CD14-positive monocyte (primary cell): ENCODE results near the gene NRGN. TPM values are rescaled to one million over a fixed set of nuclear protein-coding genes. Genes with fewer than 3 reads are reported as not detected.

Experiments
- DNase-seq, 3 donors: peaks; one replicate each; pipeline ENCODE4 v3.0.0-alpha.2; 2011 to 2022
- H2AFZ ChIP-seq: 2 replicates; pipeline ENCODE4 v1.6.0; 2012; ENCODE audit warnings: mild to moderate bottlenecking, low read depth, low read length, inconsistent platforms; ENCODE audit not compliant: insufficient read depth, poor library complexity, severe bottlenecking
- H3K27ac ChIP-seq, 2 donors: 1 replicate in 1 of 2; 2 replicates in 1 of 2; pipeline ENCODE4 v1.5.1; 2012 to 2013; ENCODE audit warnings: low read length in 2 of 2, control low read depth in 1 of 2, inconsistent platforms in 1 of 2, low read depth in 1 of 2, mild to moderate bottlenecking in 1 of 2
- H3K27me3 ChIP-seq, 2 donors: one replicate each; pipeline versions ENCODE4 v1.6.0 to v1.6.1; 2011 to 2013; ENCODE audit warnings: low read length in 2 of 2; ENCODE audit not compliant: control insufficient read depth in 2 of 2, insufficient read depth in 2 of 2
- H3K36me3 ChIP-seq, 2 donors: replicated peaks in 1 of 2; 1 replicate in 1 of 2; 2 replicates in 1 of 2; pipeline versions ENCODE4 v1.5.1 to v1.6.1; 2012 to 2013; ENCODE audit warnings: low read length in 2 of 2, control low read depth in 1 of 2, inconsistent platforms in 1 of 2, mild to moderate bottlenecking in 1 of 2; ENCODE audit not compliant: insufficient read depth in 2 of 2, control insufficient read depth in 1 of 2
- H3K4me1 ChIP-seq, 2 donors: 1 replicate in 1 of 2; 2 replicates in 1 of 2; pipeline versions ENCODE4 v1.5.1 to v1.6.1; 2012 to 2013; ENCODE audit warnings: low read length in 2 of 2, control low read depth in 1 of 2, inconsistent platforms in 1 of 2, mild to moderate bottlenecking in 1 of 2, moderate library complexity in 1 of 2; ENCODE audit not compliant: insufficient read depth in 2 of 2, control insufficient read depth in 1 of 2
- H3K4me2 ChIP-seq: replicated peaks from 2 replicates; pipeline ENCODE3; 2012; ENCODE audit warnings: low read length, moderate library complexity, mild to moderate bottlenecking; ENCODE audit not compliant: poor library complexity, severe bottlenecking; ENCODE audit errors: extremely low read depth
- H3K4me3 ChIP-seq, 3 experiments: fragments of 200-600 bp in 1 of 3; sonication (generic) in 1 of 3; replicated peaks in 1 of 3; 1 replicate in 2 of 3; 2 replicates in 1 of 3; pipeline ENCODE4 v1.5.1; 2011 to 2013; ENCODE audit warnings: low read length in 3 of 3, mild to moderate bottlenecking in 3 of 3, control low read depth in 2 of 3, low read depth in 2 of 3, inconsistent platforms in 1 of 3, moderate library complexity in 1 of 3
- H3K79me2 ChIP-seq: 2 replicates; pipeline ENCODE4 v1.6.0; 2012; ENCODE audit warnings: mild to moderate bottlenecking, control low read depth, inconsistent platforms, low read length, moderate library complexity; ENCODE audit not compliant: insufficient read depth
- H3K9ac ChIP-seq: 2 replicates; pipeline ENCODE4 v1.6.0; 2017; ENCODE audit warnings: low read length, mild to moderate bottlenecking; ENCODE audit not compliant: insufficient read depth, poor library complexity, severe bottlenecking
- H3K9me3 ChIP-seq, 2 donors: replicated peaks in 1 of 2; 1 replicate in 1 of 2; 2 replicates in 1 of 2; pipeline versions ENCODE4 v1.5.1 to v1.6.1; 2012 to 2013; ENCODE audit warnings: low read length in 2 of 2, control low read depth in 1 of 2; ENCODE audit not compliant: control insufficient read depth in 1 of 2, insufficient read depth in 1 of 2
- H4K20me1 ChIP-seq: 2 replicates; pipeline ENCODE4 v1.6.0; 2012; ENCODE audit warnings: mild to moderate bottlenecking, low read length, control low read depth, moderate library complexity; ENCODE audit not compliant: insufficient read depth
- H3K27ac Mint-ChIP-seq, 7 donors: one replicate each; pipeline ENCODE4 v1.8.0; 2020; ENCODE audit warnings: mild to moderate bottlenecking in 7 of 7, mixed read lengths in 7 of 7, moderate library complexity in 6 of 7, inconsistent platforms in 2 of 7
- H3K27me3 Mint-ChIP-seq, 3 donors: one replicate each; pipeline ENCODE4 v1.8.0; 2021 to 2022; ENCODE audit warnings: low read depth in 3 of 3, mild to moderate bottlenecking in 3 of 3, mixed read lengths in 3 of 3, moderate library complexity in 3 of 3, inconsistent platforms in 1 of 3
- H3K36me3 Mint-ChIP-seq, 2 donors: one replicate each; pipeline ENCODE4 v1.8.0; 2020; ENCODE audit warnings: mixed read lengths in 2 of 2, inconsistent platforms in 1 of 2, mild to moderate bottlenecking in 1 of 2
- H3K4me1 Mint-ChIP-seq: one replicate; pipeline ENCODE4 v1.8.0; 2020; ENCODE audit warnings: mild to moderate bottlenecking, mixed read lengths
- H3K4me3 Mint-ChIP-seq, 2 donors: one replicate each; pipeline ENCODE4 v1.8.0; 2020; ENCODE audit warnings: mild to moderate bottlenecking in 2 of 2, mixed read lengths in 2 of 2, moderate library complexity in 1 of 2
- H3K9me3 Mint-ChIP-seq, 7 donors: one replicate each; pipeline ENCODE4 v1.8.0; 2020 to 2022; ENCODE audit warnings: mixed read lengths in 7 of 7, mild to moderate bottlenecking in 6 of 7, moderate library complexity in 6 of 7, inconsistent platforms in 2 of 7
- CTCF ChIP-seq: fragments of 200-600 bp; IDR thresholded peaks from one replicate; pipeline ENCODE4 v1.8.0; 2022; ENCODE audit warnings: antibody characterized with exemption, mild to moderate bottlenecking
- WGBS: methylation state at CpG from one replicate; pipeline ENCODE4 v1.1.5; 2013; ENCODE audit warnings: missing lambda C conversion rate; ENCODE audit not compliant: insufficient coverage; 5-methylcytosine and 5-hydroxymethylcytosine counted together
- intact Hi-C, 2 donors: fragments of 100-400 bp; cut with micrococcal nuclease; formaldehyde crosslinking; loops; one replicate each; pipeline versions ENCODE4 v1.15.0 to v1.15.1; 2023
- polyA plus RNA-seq, 3 donors: library from polyadenylated mRNA; depleted of rRNA in 1 of 3; unstranded in 2 of 3; stranded (reverse) in 1 of 3; fragments of 300-500 nt in 2 of 3; fragments of >200 nt in 1 of 3; fragmentation: Illumina TruSeq in 2 of 3; gene quantifications; 1 replicate in 2 of 3; 2 replicates in 1 of 3; pipeline ENCODE4 v1.2.3, GENCODE V29; 2012 to 2021

NRGN gene
- polyA plus RNA-seq, 3 donors, result 17.2 to 125 (median 19.2) TPM

- Mint-ChIP-seq H3K27ac (no peak within 1 kb of the TSS), H3K27me3 (peaks cover 14 to 25% (median 14%) of the 10 kb centered on the region in 3 donors), H3K4me3 (peak within 1 kb of the TSS in 1 of 2 donors; percentile 76), H3K4me1 (peaks cover 49% of the 10 kb centered on the region), H3K36me3 (no peaks in the 10 kb centered on the region), H3K9me3 (peaks cover 0 to 2% (median 0%) of the 10 kb centered on the region in 7 donors)
- Histone ChIP-seq H3K9me3 (no peaks in the 10 kb centered on the region), H3K79me2 (no peaks in the 10 kb centered on the region), H2AFZ (no peak within 1 kb of the TSS), H4K20me1 (peaks cover 10% of the 10 kb centered on the region), H3K9ac (no peak within 1 kb of the TSS), H3K27me3 (no peaks in the 10 kb centered on the region), H3K4me3 (peak within 1 kb of the TSS in 1 of 3 experiments; percentile 9), H3K4me2 (no peak within 1 kb of the TSS), H3K36me3 (no peaks in the 10 kb centered on the region), H3K4me1 (peaks cover 52 to 62% of the 10 kb centered on the region in 2 donors), H3K27ac (no peak within 1 kb of the TSS)
- DNase-seq, result no peak
- intact Hi-C loops, result no loop called here
- no peak for TF ChIP-seq CTCF
- 77% methylated on average over 31 of the region's 42 CpGs for WGBS
Measured at GRCh38 chr11:124751741-124752470, 12.2 kb downstream of the NRGN start, which contains the start of gene VSIG2. VSIG2 (minus strand) TSS chr11:124752255; CDS start chr11:124752137, 118 bp downstream.

- no peak for TF ChIP-seq CTCF
- no peak overlapping the region for H3K9ac ChIP-seq
- peaks cover 5% of the 10 kb centered on the region for H4K20me1 ChIP-seq
- Mint-ChIP-seq H3K27me3 (peaks cover 16 to 29% (median 18%) of the 10 kb centered on the region in 3 donors), H3K4me3 (peak overlapping the region in 1 of 2 donors; percentile 76), H3K4me1 (peaks cover 48% of the 10 kb centered on the region), H3K36me3 (no peaks in the 10 kb centered on the region), H3K27ac (no peak overlapping the region), H3K9me3 (peaks cover 0 to 2% (median 0%) of the 10 kb centered on the region in 7 donors)
- no peak overlapping the region for H2AFZ ChIP-seq
- H3K27ac ChIP-seq, result no peak overlapping the region
- no peaks in the 10 kb centered on the region for H3K36me3 ChIP-seq
- DNase-seq, result peak in 2 of 3 donors; percentile 28 to 41
- intact Hi-C loops, result no loop called here
- peak overlapping the region in 1 of 3 experiments; percentile 9 for H3K4me3 ChIP-seq
- H3K9me3 ChIP-seq, result no peaks in the 10 kb centered on the region
- no peaks in the 10 kb centered on the region for H3K27me3 ChIP-seq
- peaks cover 50 to 58% of the 10 kb centered on the region in 2 donors for H3K4me1 ChIP-seq
- H3K4me2 ChIP-seq, result no peak overlapping the region
- H3K79me2 ChIP-seq, result no peaks in the 10 kb centered on the region
- WGBS, result 0% methylated on average over 3 of the region's 10 CpGs
Measured at GRCh38 chr11:124752471-124753102, 12.8 kb downstream of the NRGN start.
